Upper lobe of left lung (tissue), 4 donors: ENCODE measurements around the gene DYNLT5.

Source experiments
- CTCF ChIP-seq, 6 experiments: fragments of 450-650 bp in 4 of 6; fragments of 200-600 bp in 2 of 6; sonication (generic) in 2 of 6; IDR thresholded peaks; one replicate each; pipeline ENCODE4 v1.5.1; 2016 to 2019; ENCODE audit warnings: antibody characterized with exemption in 6 of 6
- EP300 ChIP-seq, 4 donors: sonication (generic); formaldehyde crosslinking; IDR thresholded peaks; one replicate each; pipeline ENCODE4 v1.5.1; 2017; ENCODE audit warnings: antibody characterized with exemption in 4 of 4, control low read depth in 2 of 4
- POLR2A ChIP-seq, 4 donors: fragments of 450-650 bp; IDR thresholded peaks; one replicate each; pipeline ENCODE4 v1.5.1; 2016 to 2017; ENCODE audit warnings: antibody characterized with exemption in 4 of 4, mild to moderate bottlenecking in 2 of 4
- POLR2AphosphoS5 ChIP-seq, 2 donors: sonication (generic); formaldehyde crosslinking; IDR thresholded peaks; one replicate each; pipeline ENCODE4 v1.5.1; 2017; ENCODE audit warnings: antibody characterized with exemption in 2 of 2

DNA sequence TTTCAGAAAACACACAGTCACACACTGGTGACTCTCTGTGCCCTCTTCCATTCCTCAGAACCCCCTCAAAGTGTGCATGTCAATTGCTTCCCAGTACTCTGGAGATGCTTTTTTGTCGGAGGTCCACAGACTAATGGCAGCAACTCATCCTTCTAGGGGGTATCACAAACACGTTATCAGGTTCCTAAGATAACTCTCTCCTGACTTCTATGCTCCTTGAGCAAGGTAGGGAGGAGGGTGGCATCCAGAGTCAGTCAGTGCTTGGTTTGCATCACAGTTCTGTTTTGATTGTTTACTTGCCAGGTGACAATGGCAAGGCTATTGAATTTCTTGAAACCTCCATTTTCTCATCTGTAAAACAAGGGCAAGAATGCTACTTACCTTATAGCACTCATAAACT lies 39.4 kb upstream of the DYNLT5 start:
- TF ChIP-seq CTCF (IDR thresholded peaks at IDR 0.05) (no peak), POLR2A (IDR thresholded peaks at IDR 0.05) (no peak), POLR2AphosphoS5 (IDR thresholded peaks at IDR 0.05) (no peak), EP300 (IDR thresholded peaks at IDR 0.05) (no peak)
